ENCODE results near the gene DNPH1. TPM values are rescaled to one million over a fixed set of nuclear protein-coding genes. Genes with fewer than 3 reads are reported as not detected.
A peak's percentile ranks its signal among the peaks of the same experiment; 100 is the strongest.

DNPH1 gene
- total and polyA plus RNA-seq, 2 experiments from 2014 or later: 138 to 176 TPM

DNA sequence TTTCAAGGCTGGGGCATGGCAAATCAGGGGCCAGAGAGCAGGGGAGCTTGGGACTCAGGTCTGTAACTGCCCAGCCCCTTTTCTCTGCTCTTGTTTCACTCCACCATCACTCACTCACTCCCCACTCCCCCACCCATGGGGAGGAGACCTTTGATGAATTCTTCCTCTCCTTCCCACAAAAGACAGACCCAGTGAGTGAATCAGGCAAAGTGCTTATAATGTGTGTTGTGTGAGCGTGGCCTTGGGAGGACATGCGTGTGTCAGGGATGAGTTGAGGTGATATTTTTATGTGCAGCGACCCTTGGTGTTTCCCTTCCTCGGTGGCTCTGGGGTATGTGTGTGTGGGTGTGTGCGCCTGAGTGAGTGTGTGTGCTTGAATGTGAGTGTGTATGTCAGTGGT is 48.3 kb downstream of the DNPH1 start:
- Histone ChIP-seq H3K27me3 (no peaks in the 10 kb centered on the region), H3K36me3 (peaks cover 40% of the 10 kb centered on the region), H3K4me1 (ENCODE audit: low read depth) (peaks cover 3% of the 10 kb centered on the region), H3K27ac (peak overlapping the region; percentile 83), H3K9me3 (ENCODE audit: low read depth) (no peaks in the 10 kb centered on the region), H3K4me3 (no peak overlapping the region)
- TF ChIP-seq, protein P1, sequence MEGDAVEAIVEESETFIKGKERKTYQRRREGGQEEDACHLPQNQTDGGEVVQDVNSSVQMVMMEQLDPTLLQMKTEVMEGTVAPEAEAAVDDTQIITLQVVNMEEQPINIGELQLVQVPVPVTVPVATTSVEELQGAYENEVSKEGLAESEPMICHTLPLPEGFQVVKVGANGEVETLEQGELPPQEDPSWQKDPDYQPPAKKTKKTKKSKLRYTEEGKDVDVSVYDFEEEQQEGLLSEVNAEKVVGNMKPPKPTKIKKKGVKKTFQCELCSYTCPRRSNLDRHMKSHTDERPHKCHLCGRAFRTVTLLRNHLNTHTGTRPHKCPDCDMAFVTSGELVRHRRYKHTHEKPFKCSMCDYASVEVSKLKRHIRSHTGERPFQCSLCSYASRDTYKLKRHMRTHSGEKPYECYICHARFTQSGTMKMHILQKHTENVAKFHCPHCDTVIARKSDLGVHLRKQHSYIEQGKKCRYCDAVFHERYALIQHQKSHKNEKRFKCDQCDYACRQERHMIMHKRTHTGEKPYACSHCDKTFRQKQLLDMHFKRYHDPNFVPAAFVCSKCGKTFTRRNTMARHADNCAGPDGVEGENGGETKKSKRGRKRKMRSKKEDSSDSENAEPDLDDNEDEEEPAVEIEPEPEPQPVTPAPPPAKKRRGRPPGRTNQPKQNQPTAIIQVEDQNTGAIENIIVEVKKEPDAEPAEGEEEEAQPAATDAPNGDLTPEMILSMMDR (IDR thresholded peaks at IDR 0.05; ENCODE audit: low read depth, low read length): no peak
- DNase-seq (ENCODE audit: low read depth in 1 of 2, low spot score in 1 of 2): no peak

DNA sequence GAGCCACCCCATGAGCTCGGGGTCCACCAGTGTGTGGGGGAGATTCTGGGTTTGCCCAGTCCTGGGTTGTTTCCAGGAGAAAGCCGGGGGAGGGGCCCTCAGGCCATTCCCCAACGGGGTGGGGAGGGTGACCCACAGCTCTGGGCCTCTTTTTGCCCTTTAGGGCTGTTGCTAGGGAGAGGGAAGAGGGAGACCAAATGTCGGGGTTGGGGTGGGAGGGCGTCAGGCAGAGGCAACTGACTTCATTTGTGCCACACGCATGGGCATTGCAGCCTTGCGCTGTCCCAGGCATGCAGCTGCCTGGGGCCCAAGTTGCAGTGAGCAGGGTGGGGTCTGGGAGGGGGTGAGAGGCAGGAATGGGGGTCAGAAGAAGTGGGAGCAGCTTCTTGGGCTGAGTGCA is 49.2 kb downstream of the DNPH1 start:
- TF ChIP-seq, protein P1 (IDR thresholded peaks at IDR 0.05; ENCODE audit: low read depth, low read length): no peak
- peaks cover 4% of the 10 kb centered on the region for H3K4me1 ChIP-seq (ENCODE audit: low read depth)
- H3K9me3 ChIP-seq (ENCODE audit: low read depth): no peaks in the 10 kb centered on the region
- no peak for DNase-seq (ENCODE audit: low read depth in 1 of 2, low spot score in 1 of 2)
- H3K27me3 ChIP-seq: no peaks in the 10 kb centered on the region
- peaks cover 49% of the 10 kb centered on the region for H3K36me3 ChIP-seq
- H3K4me3 ChIP-seq: no peak overlapping the region
- peak overlapping the region; percentile 83 for H3K27ac ChIP-seq

DNA sequence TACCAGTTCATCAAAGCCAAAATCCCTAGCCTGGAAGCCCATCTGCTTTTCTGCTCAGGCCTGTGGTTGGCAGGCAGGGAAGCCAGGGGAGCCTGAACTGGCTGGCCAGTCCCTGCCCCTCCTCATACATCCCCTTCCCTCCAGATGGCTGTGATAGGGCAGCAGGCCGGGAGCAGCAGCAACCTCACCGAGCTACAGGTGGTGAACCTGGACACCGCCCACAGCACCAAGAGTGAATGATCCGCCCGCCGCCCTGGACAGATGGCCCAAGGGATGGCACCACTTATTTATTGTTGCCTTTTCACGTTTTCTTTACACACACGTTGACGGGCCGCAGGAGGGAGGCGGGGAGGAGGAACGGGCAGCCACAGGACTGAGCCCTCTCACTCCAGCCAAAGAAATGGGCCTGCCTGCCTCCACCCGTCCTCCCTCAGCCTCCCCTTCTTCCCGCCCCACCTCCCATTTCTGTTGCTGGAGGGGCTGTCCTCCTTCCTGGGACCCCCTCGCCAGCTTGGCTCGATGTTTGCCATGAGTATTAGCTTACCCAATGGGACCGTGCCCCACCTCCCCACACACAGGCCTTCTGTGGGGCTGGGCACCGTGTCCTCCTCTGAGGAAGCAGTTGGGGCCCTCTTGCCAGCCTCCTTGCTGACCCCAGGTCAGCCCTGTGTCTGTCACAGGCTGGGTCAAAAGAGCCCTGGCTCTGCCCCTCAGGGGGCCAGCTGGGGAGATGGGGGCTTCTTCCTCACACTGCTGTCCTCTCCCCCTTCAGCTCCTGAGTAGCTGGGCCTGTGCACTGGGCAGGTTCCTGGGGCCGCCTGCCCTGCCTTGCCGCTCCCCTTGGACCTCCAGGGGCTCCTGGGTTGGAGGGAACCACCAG is 50.1 kb downstream of the DNPH1 start:
- Histone ChIP-seq H3K4me3 (no peak overlapping the region), H3K36me3 (peaks cover 53% of the 10 kb centered on the region), H3K27ac (peak overlapping the region; percentile 35), H3K4me1 (ENCODE audit: low read depth) (peaks cover 8% of the 10 kb centered on the region), H3K9me3 (ENCODE audit: low read depth) (no peaks in the 10 kb centered on the region), H3K27me3 (no peaks in the 10 kb centered on the region)
- TF ChIP-seq, protein P1 (IDR thresholded peaks at IDR 0.05; ENCODE audit: low read depth, low read length): no peak
- no peak for DNase-seq (ENCODE audit: low read depth in 1 of 2, low spot score in 1 of 2)

DNA sequence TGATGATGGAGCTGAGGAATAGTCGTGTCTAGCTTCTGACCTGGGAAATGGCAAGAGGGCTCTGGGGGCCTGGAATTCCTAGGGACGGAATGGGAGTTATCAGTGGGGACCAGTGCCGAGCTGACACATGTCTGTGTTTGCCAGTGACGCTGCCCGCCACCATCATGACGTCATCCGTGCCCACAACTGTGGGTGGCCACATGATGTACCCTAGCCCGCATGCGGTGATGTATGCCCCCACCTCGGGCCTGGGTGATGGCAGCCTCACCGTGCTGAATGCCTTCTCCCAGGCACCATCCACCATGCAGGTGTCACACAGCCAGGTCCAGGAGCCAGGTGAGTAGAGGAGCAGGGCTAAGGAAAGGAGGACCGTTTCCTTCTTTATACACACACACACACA is 51.1 kb downstream of the DNPH1 start:
- TF ChIP-seq, protein P1 (IDR thresholded peaks at IDR 0.05; ENCODE audit: low read depth, low read length): no peak

DNA sequence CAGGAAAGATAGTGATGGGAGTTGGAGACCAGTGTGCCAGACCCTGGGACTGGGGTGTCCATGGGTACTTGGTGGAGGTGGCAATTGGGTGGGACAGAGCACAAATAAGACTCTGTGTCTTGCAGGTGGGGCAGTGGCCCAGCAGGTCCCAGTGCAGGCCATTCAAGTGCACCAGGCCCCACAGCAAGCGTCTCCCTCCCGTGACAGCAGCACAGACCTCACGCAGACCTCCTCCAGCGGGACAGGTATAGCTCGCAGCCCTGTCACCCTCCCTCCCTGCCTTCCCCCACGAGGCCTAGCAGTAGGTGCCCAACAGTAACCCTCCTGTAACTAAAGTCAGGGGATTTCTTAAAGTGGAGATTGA is 52.9 kb downstream of the DNPH1 start:
- no peak overlapping the region for H3K27ac ChIP-seq
- no peaks in the 10 kb centered on the region for H3K27me3 ChIP-seq
- TF ChIP-seq, protein P1 (IDR thresholded peaks at IDR 0.05; ENCODE audit: low read depth, low read length): no peak
- H3K4me1 ChIP-seq (ENCODE audit: low read depth): peaks cover 16% of the 10 kb centered on the region
- DNase-seq (ENCODE audit: low read depth in 1 of 2, low spot score in 1 of 2): no peak
- no peaks in the 10 kb centered on the region for H3K9me3 ChIP-seq (ENCODE audit: low read depth)
- H3K36me3 ChIP-seq: peaks cover 53% of the 10 kb centered on the region
- no peak overlapping the region for H3K4me3 ChIP-seq

More for the DNA sequence above, 51.1 kb downstream of the DNPH1 start:
- peaks cover 53% of the 10 kb centered on the region for H3K36me3 ChIP-seq
- H3K9me3 ChIP-seq (ENCODE audit: low read depth): no peaks in the 10 kb centered on the region
- no peak overlapping the region for H3K4me3 ChIP-seq
- H3K4me1 ChIP-seq (ENCODE audit: low read depth): peaks cover 17% of the 10 kb centered on the region
- no peak for DNase-seq (ENCODE audit: low read depth in 1 of 2, low spot score in 1 of 2)
- H3K27ac ChIP-seq: no peak overlapping the region
- H3K27me3 ChIP-seq: no peaks in the 10 kb centered on the region

Measured in cardiac muscle cell (in vitro differentiated cells and primary cell).